Measurements from ENCODE around the gene THG1L. TPM values are rescaled to one million over a fixed set of nuclear protein-coding genes. Genes with fewer than 3 reads are reported as not detected.
"Not testable (repeated sequence)": the region's sequence is repeated elsewhere in the genome, so short reads cannot be mapped to it uniquely, and the experiment has no call there.

Gene THG1L
- 10 to 100 TPM; 12.9 to 16.3 TPM for total RNA-seq

- H3K27me3 Mint-ChIP-seq, result no peaks in the 10 kb centered on the region
Observed at GRCh38 chr5:157731272-157732129, at the start of gene THG1L. Gene THG1L (plus strand): TSS chr5:157731420. CDS start chr5:157731441, 21 bp downstream.

GRCh38 chr5:157682257-157682656 is 49.0 kb upstream of the THG1L start:
- no peak for ATAC-seq

More at GRCh38 chr5:157731272-157732129, at the start of gene THG1L:
- H3K27ac Mint-ChIP-seq, result peak within 1 kb of the TSS; percentile 95
- H3K4me1 Mint-ChIP-seq, result peaks cover 20% of the 10 kb centered on the region
- peak; percentile 97 for ATAC-seq
- DNase-seq, result peak; percentile 99
- H3K9me3 Mint-ChIP-seq (ENCODE audit: low read depth), result no peaks in the 10 kb centered on the region
- CTCF ChIA-PET, result interaction anchor here (0.6 to 2.7 kb wide), 9 partner anchors 11 to 299 kb away, joined by 3 to 36 read pairs (median 4); partner anchors contain the start of gene LSM11
- H3K4me3 Mint-ChIP-seq, result peak within 1 kb of the TSS; percentile 92
- peaks cover 18% of the 10 kb centered on the region for H3K36me3 Mint-ChIP-seq

GRCh38 chr5:157686276-157687197 is 44.7 kb upstream of the THG1L start:
- H3K4me1 Mint-ChIP-seq; H3K9me3 Mint-ChIP-seq (ENCODE audit: low read depth); ATAC-seq; H3K36me3 Mint-ChIP-seq; CTCF ChIA-PET; H3K27ac Mint-ChIP-seq; H3K27me3 Mint-ChIP-seq; H3K4me3 Mint-ChIP-seq: not testable (repeated sequence)
- peak; percentile 31 for DNase-seq

More at GRCh38 chr5:157682257-157682656, 49.0 kb upstream of the THG1L start:
- no peaks in the 10 kb centered on the region for H3K9me3 Mint-ChIP-seq (ENCODE audit: low read depth)
- no peaks in the 10 kb centered on the region for H3K36me3 Mint-ChIP-seq
- CTCF ChIA-PET, result interaction anchor here (0.6 to 1.8 kb wide), 4 partner anchors 14 to 173 kb away, joined by 3 to 6 read pairs (median 4); partner anchors contain the start of gene LSM11
- DNase-seq, result no peak
- no peaks in the 10 kb centered on the region for H3K4me1 Mint-ChIP-seq
- no peak overlapping the region for H3K4me3 Mint-ChIP-seq
- H3K27ac Mint-ChIP-seq, result no peak overlapping the region
- H3K27me3 Mint-ChIP-seq, result no peaks in the 10 kb centered on the region

- Mint-ChIP-seq H3K27ac (no peak overlapping the region), H3K9me3 (ENCODE audit: low read depth) (no peaks in the 10 kb centered on the region), H3K4me1 (peaks cover 3% of the 10 kb centered on the region), H3K27me3 (no peaks in the 10 kb centered on the region), H3K36me3 (no peaks in the 10 kb centered on the region), H3K4me3 (no peak overlapping the region)
- no peak for DNase-seq
- CTCF ChIA-PET, result no interaction called here
- no peak for ATAC-seq
Observed at GRCh38 chr5:157687198-157687554, 44.0 kb upstream of the THG1L start.

GRCh38 chr5:157689942-157690689 is 41.1 kb upstream of the THG1L start:
- H3K4me3 Mint-ChIP-seq, result no peak overlapping the region
- CTCF ChIA-PET, result interaction anchor here (1.1 to 2.3 kb wide), 5 partner anchors 9 to 798 kb away, joined by 3 to 12 read pairs (median 4); partner anchors contain the start of gene LSM11
- H3K4me1 Mint-ChIP-seq, result peaks cover 3% of the 10 kb centered on the region
- no peaks in the 10 kb centered on the region for H3K36me3 Mint-ChIP-seq
- H3K27me3 Mint-ChIP-seq, result no peaks in the 10 kb centered on the region
- ATAC-seq, result peak; percentile 27
- DNase-seq, result peak; percentile 44
- H3K9me3 Mint-ChIP-seq (ENCODE audit: low read depth), result peaks cover 5% of the 10 kb centered on the region
- no peak overlapping the region for H3K27ac Mint-ChIP-seq

GRCh38 chr5:157690690-157691433 is 40.4 kb upstream of the THG1L start:
- no peaks in the 10 kb centered on the region for H3K36me3 Mint-ChIP-seq
- CTCF ChIA-PET, result interaction anchor here (1.1 to 2.3 kb wide), 4 partner anchors 10 to 799 kb away, joined by 3 to 12 read pairs (median 5); no protein-coding TSS in a partner anchor
- H3K27me3 Mint-ChIP-seq, result no peaks in the 10 kb centered on the region
- peak; percentile 35 for DNase-seq
- no peak overlapping the region for H3K4me3 Mint-ChIP-seq
- ATAC-seq, result peak; percentile 23
- H3K4me1 Mint-ChIP-seq, result peaks cover 3% of the 10 kb centered on the region
- H3K9me3 Mint-ChIP-seq (ENCODE audit: low read depth), result peaks cover 5% of the 10 kb centered on the region
- H3K27ac Mint-ChIP-seq, result no peak overlapping the region

- H3K36me3 Mint-ChIP-seq, H3K4me1 Mint-ChIP-seq, H3K4me3 Mint-ChIP-seq, CTCF ChIA-PET, H3K27me3 Mint-ChIP-seq, H3K27ac Mint-ChIP-seq, ATAC-seq: not testable (repeated sequence)
- peak; percentile 22 for DNase-seq
- H3K9me3 Mint-ChIP-seq (ENCODE audit: low read depth), result peaks cover 12% of the 10 kb centered on the region
Observed at GRCh38 chr5:157693816-157694215, 37.4 kb upstream of the THG1L start.

- H3K36me3 Mint-ChIP-seq, H3K4me1 Mint-ChIP-seq, ATAC-seq, H3K4me3 Mint-ChIP-seq, H3K27me3 Mint-ChIP-seq, CTCF ChIA-PET, H3K27ac Mint-ChIP-seq: not testable (repeated sequence)
- peaks cover 14% of the 10 kb centered on the region for H3K9me3 Mint-ChIP-seq (ENCODE audit: low read depth)
- DNase-seq, result peak; percentile 7
Observed at GRCh38 chr5:157696154-157696553, 35.1 kb upstream of the THG1L start.

- H3K9me3 Mint-ChIP-seq (ENCODE audit: low read depth); ATAC-seq; DNase-seq; H3K27me3 Mint-ChIP-seq; H3K4me3 Mint-ChIP-seq; H3K27ac Mint-ChIP-seq; H3K4me1 Mint-ChIP-seq; H3K36me3 Mint-ChIP-seq; CTCF ChIA-PET: not testable (repeated sequence)
Observed at GRCh38 chr5:157698674-157699073, 32.5 kb upstream of the THG1L start.

- H3K36me3 Mint-ChIP-seq, result no peaks in the 10 kb centered on the region
- no peak overlapping the region for H3K27ac Mint-ChIP-seq
- peaks cover 4% of the 10 kb centered on the region for H3K9me3 Mint-ChIP-seq (ENCODE audit: low read depth)
- CTCF ChIA-PET, result no interaction called here
- no peak for DNase-seq
- no peak for ATAC-seq
- H3K27me3 Mint-ChIP-seq, result peaks cover 18% of the 10 kb centered on the region
- no peak overlapping the region for H3K4me3 Mint-ChIP-seq
- H3K4me1 Mint-ChIP-seq, result no peaks in the 10 kb centered on the region
Observed at GRCh38 chr5:157703736-157704135, 27.5 kb upstream of the THG1L start.

- no peak for ATAC-seq
- Mint-ChIP-seq H3K27ac (no peak overlapping the region), H3K4me3 (no peak overlapping the region), H3K4me1 (peaks cover 16% of the 10 kb centered on the region), H3K9me3 (ENCODE audit: low read depth) (no peaks in the 10 kb centered on the region), H3K36me3 (peaks cover 2% of the 10 kb centered on the region), H3K27me3 (peaks cover 21% of the 10 kb centered on the region)
- CTCF ChIA-PET, result interaction anchor here (1.6 kb wide), 1 partner anchor 10 kb away, joined by 6 read pairs; no protein-coding TSS in a partner anchor
- no peak for DNase-seq
Observed at GRCh38 chr5:157708866-157709265, 22.4 kb upstream of the THG1L start.

- no peak overlapping the region for H3K27ac Mint-ChIP-seq
- peaks cover 20% of the 10 kb centered on the region for H3K4me1 Mint-ChIP-seq
- ATAC-seq (no peak), DNase-seq (no peak)
- CTCF ChIA-PET, result interaction anchor here (1.6 kb wide), 1 partner anchor 9 kb away, joined by 6 read pairs; no protein-coding TSS in a partner anchor
- H3K4me3 Mint-ChIP-seq, result no peak overlapping the region
- H3K36me3 Mint-ChIP-seq, result peaks cover 2% of the 10 kb centered on the region
- H3K27me3 Mint-ChIP-seq, result peaks cover 19% of the 10 kb centered on the region
- H3K9me3 Mint-ChIP-seq (ENCODE audit: low read depth), result no peaks in the 10 kb centered on the region
Observed at GRCh38 chr5:157709346-157709745, 21.9 kb upstream of the THG1L start.
